ENCODE data around the gene IKBIP. TPM values are rescaled to one million over a fixed set of nuclear protein-coding genes. Genes with fewer than 3 reads are reported as not detected.

IKBIP gene
- total RNA-seq, 4 donors from 2014 or later = 4.5 to 17.2 (median 10.2) TPM

GRCh38 chr12:98679611-98680005, 35.0 kb upstream of the IKBIP start:
- H3K4me1 ChIP-seq = no peaks in the 10 kb centered on the region
- H3K36me3 ChIP-seq = peaks cover 0 to 89% of the 10 kb centered on the region in 2 donors
- no peaks in the 10 kb centered on the region for H3K27me3 ChIP-seq
- TF ChIP-seq CTCF (IDR thresholded peaks at IDR 0.05) (no peak), EP300 (IDR thresholded peaks at IDR 0.05) (no peak), POLR2A (IDR thresholded peaks at IDR 0.05) (no peak), POLR2AphosphoS5 (IDR thresholded peaks at IDR 0.05) (no peak)
- ATAC-seq = no peak
- H3K9me3 ChIP-seq = no peaks in the 10 kb centered on the region
- no peak overlapping the region for H3K27ac ChIP-seq
- WGBS, 2 donors (ENCODE audit: low coverage in 1 of 2) = 100% methylated on average over 1 of the region's 15 CpGs; no CpG with 5 or more reads in 1 of the 2 donors
- H3K4me3 ChIP-seq = no peak overlapping the region

GRCh38 chr12:98678946-98679610, 34.5 kb upstream of the IKBIP start:
- H3K9me3 ChIP-seq = no peaks in the 10 kb centered on the region
- no peak for TF ChIP-seq POLR2A (IDR thresholded peaks at IDR 0.05)
- no peak for TF ChIP-seq EP300 (IDR thresholded peaks at IDR 0.05)
- no peak for TF ChIP-seq POLR2AphosphoS5 (IDR thresholded peaks at IDR 0.05)
- no peak for TF ChIP-seq CTCF (IDR thresholded peaks at IDR 0.05)
- H3K27ac ChIP-seq = no peak overlapping the region
- H3K4me3 ChIP-seq = no peak overlapping the region
- no peak for ATAC-seq
- H3K4me1 ChIP-seq = no peaks in the 10 kb centered on the region
- 80 to 100% methylated on average over 2 to 4 of the region's 7 CpGs for WGBS, 2 donors (ENCODE audit: low coverage in 1 of 2)
- H3K27me3 ChIP-seq = no peaks in the 10 kb centered on the region
- peaks cover 0 to 89% of the 10 kb centered on the region in 2 donors for H3K36me3 ChIP-seq

- ATAC-seq = no peak
- Histone ChIP-seq H3K4me3 (no peak overlapping the region), H3K9me3 (no peaks in the 10 kb centered on the region), H3K36me3 (peaks cover 0 to 88% of the 10 kb centered on the region in 2 donors), H3K4me1 (no peaks in the 10 kb centered on the region), H3K27me3 (no peaks in the 10 kb centered on the region), H3K27ac (no peak overlapping the region)
- TF ChIP-seq CTCF (IDR thresholded peaks at IDR 0.05) = no peak
- no peak for TF ChIP-seq POLR2AphosphoS5 (IDR thresholded peaks at IDR 0.05)
- TF ChIP-seq EP300 (IDR thresholded peaks at IDR 0.05) = no peak
- no peak for TF ChIP-seq POLR2A (IDR thresholded peaks at IDR 0.05)
- WGBS, 2 donors (ENCODE audit: low coverage in 1 of 2) = 80% methylated on average over 1 of the region's 15 CpGs; no CpG with 5 or more reads in 1 of the 2 donors
Observed at GRCh38 chr12:98678236-98678945, 33.8 kb upstream of the IKBIP start.

- no peak for TF ChIP-seq CTCF (IDR thresholded peaks at IDR 0.05)
- TF ChIP-seq POLR2A (IDR thresholded peaks at IDR 0.05) = no peak
- no peak for TF ChIP-seq POLR2AphosphoS5 (IDR thresholded peaks at IDR 0.05)
- no peak for TF ChIP-seq EP300 (IDR thresholded peaks at IDR 0.05)
- H3K4me1 ChIP-seq = no peaks in the 10 kb centered on the region
- no peaks in the 10 kb centered on the region for H3K9me3 ChIP-seq
- ATAC-seq = no peak
- no peak overlapping the region for H3K4me3 ChIP-seq
- H3K27ac ChIP-seq = no peak overlapping the region
- H3K27me3 ChIP-seq = no peaks in the 10 kb centered on the region
- H3K36me3 ChIP-seq = peaks cover 0 to 74% of the 10 kb centered on the region in 2 donors
Observed at GRCh38 chr12:98674841-98675240, 30.3 kb upstream of the IKBIP start.

GRCh38 chr12:98671459-98671858, 26.9 kb upstream of the IKBIP start:
- Histone ChIP-seq H3K36me3 (peaks cover 0 to 63% of the 10 kb centered on the region in 2 donors), H3K27ac (no peak overlapping the region), H3K4me3 (no peak overlapping the region), H3K27me3 (no peaks in the 10 kb centered on the region), H3K4me1 (no peaks in the 10 kb centered on the region), H3K9me3 (no peaks in the 10 kb centered on the region)
- WGBS, 2 donors (ENCODE audit: low coverage in 1 of 2) = 58 to 73% methylated on average over 7 of the region's 7 CpGs
- ATAC-seq = no peak
- TF ChIP-seq EP300 (IDR thresholded peaks at IDR 0.05) = no peak
- no peak for TF ChIP-seq CTCF (IDR thresholded peaks at IDR 0.05)
- TF ChIP-seq POLR2A (IDR thresholded peaks at IDR 0.05) = no peak
- TF ChIP-seq POLR2AphosphoS5 (IDR thresholded peaks at IDR 0.05) = no peak

Measured in gastroesophageal sphincter (tissue), 4 donors.